ENCODE data around the gene LPP.

LPP gene

GRCh38 chr3:188826574-188826973 lies 672.6 kb downstream of the LPP start:
- no peak for DNase-seq

- no peak for DNase-seq
These were observed 673.1 kb downstream of the LPP start for GRCh38 chr3:188827103-188827502.

GRCh38 chr3:188827576-188827975 lies 673.6 kb downstream of the LPP start:
- no peak for DNase-seq

- no peak for DNase-seq
These were observed 675.2 kb downstream of the LPP start for GRCh38 chr3:188829130-188829529.

GRCh38 chr3:188829576-188829975 lies 675.6 kb downstream of the LPP start:
- DNase-seq, result no peak

GRCh38 chr3:188830893-188831292 lies 676.9 kb downstream of the LPP start:
- peak in 1 of 2 donors; percentile 9 for DNase-seq

GRCh38 chr3:188832146-188832545 lies 678.2 kb downstream of the LPP start:
- DNase-seq, result no peak

GRCh38 chr3:188832961-188833721 lies 679.2 kb downstream of the LPP start:
- DNase-seq, result no peak

- DNase-seq, result peak in 1 of 2 donors; percentile 38
These were observed 680.4 kb downstream of the LPP start for GRCh38 chr3:188834349-188834748.

- DNase-seq, result no peak
These were observed 685.3 kb downstream of the LPP start for GRCh38 chr3:188839187-188839695.

- DNase-seq, result no peak
These were observed 686.3 kb downstream of the LPP start for GRCh38 chr3:188840290-188840689.

- DNase-seq, result no peak
These were observed 687.9 kb downstream of the LPP start for GRCh38 chr3:188841906-188842305.

GRCh38 chr3:188842639-188843038 lies 688.7 kb downstream of the LPP start:
- DNase-seq, result no peak

- DNase-seq, result no peak
These were observed 690.1 kb downstream of the LPP start for GRCh38 chr3:188844096-188844495.

- DNase-seq, result no peak
These were observed 691.6 kb downstream of the LPP start for GRCh38 chr3:188845514-188845913.

- no peak for DNase-seq
These were observed 695.0 kb downstream of the LPP start for GRCh38 chr3:188848947-188849346.

- DNase-seq, result no peak
These were observed 700.2 kb downstream of the LPP start for GRCh38 chr3:188853856-188854771.

GRCh38 chr3:188854772-188855149 lies 700.8 kb downstream of the LPP start:
- DNase-seq, result no peak

GRCh38 chr3:188855675-188856074 lies 701.7 kb downstream of the LPP start:
- no peak for DNase-seq

GRCh38 chr3:188860147-188860546 lies 706.2 kb downstream of the LPP start:
- no peak for DNase-seq

- DNase-seq, result no peak
These were observed 708.1 kb downstream of the LPP start for GRCh38 chr3:188861842-188862744.

GRCh38 chr3:188863999-188864406 lies 710.0 kb downstream of the LPP start:
- no peak for DNase-seq
